H1 (cell line): ENCODE measurements around the gene CDH7. TPM values are rescaled to one million over a fixed set of nuclear protein-coding genes. Genes with fewer than 3 reads are reported as not detected.

Experiments
- CTCF ChIA-PET: fragments of 300-600 bp; sonication (Branson Sonifier 250); formaldehyde crosslinking; loops from one replicate; lab custom pipeline; 2021; ENCODE audit not compliant: partially characterized antibody; lab: Charles Lee
- POLR2A ChIA-PET: fragments of 300-600 bp; sonication (Branson Sonifier 250); formaldehyde crosslinking; loops from one replicate; lab custom pipeline; 2021; ENCODE audit warnings: inconsistent platforms; ENCODE audit not compliant: partially characterized antibody; lab: Charles Lee
- DNase-seq, 2 experiments: peaks; one replicate each; pipeline versions ENCODE4 v3.0.0 to v3.0.0-alpha.2; 2010 to 2022; ENCODE audit warnings: low spot score in 2 of 2, low read depth in 1 of 2, mixed read lengths in 1 of 2
- FAIRE-seq: peaks from 2 replicates; lab custom pipeline; 2011; peaks lifted over from hg19 to GRCh38; lab: Jason Lieb, UNC
- H2AFZ ChIP-seq: 2 replicates; pipeline ENCODE4 v1.8.1; 2012; ENCODE audit warnings: low read length, inconsistent platforms
- H2AK5ac ChIP-seq: 2 replicates; pipeline ENCODE4 v1.6.1; 2013; ENCODE audit warnings: low read depth, low read length
- H2BK120ac ChIP-seq: replicated peaks from 2 replicates; pipeline ENCODE3; 2013; ENCODE audit warnings: low read depth, low read length, inconsistent platforms
- H2BK12ac ChIP-seq: 2 replicates; pipeline ENCODE4 v1.6.1; 2013; ENCODE audit warnings: low read depth, low read length
- H2BK15ac ChIP-seq: 2 replicates; pipeline ENCODE4 v1.6.1; 2013; ENCODE audit warnings: low read length
- H2BK20ac ChIP-seq: 2 replicates; pipeline ENCODE4 v1.6.1; 2013; ENCODE audit warnings: low read length
- H2BK5ac ChIP-seq: 2 replicates; pipeline ENCODE4 v1.6.1; 2013; ENCODE audit warnings: low read depth, low read length
- H3K14ac ChIP-seq: 2 replicates; pipeline ENCODE4 v1.6.1; 2013; ENCODE audit warnings: inconsistent platforms; ENCODE audit not compliant: insufficient read length
- H3K18ac ChIP-seq: 2 replicates; pipeline ENCODE4 v1.6.1; 2013; ENCODE audit warnings: low read length; ENCODE audit errors: extremely low read depth
- H3K23ac ChIP-seq: 2 replicates; pipeline ENCODE4 v1.6.1; 2013; ENCODE audit warnings: inconsistent platforms; ENCODE audit not compliant: insufficient read length
- H3K23me2 ChIP-seq: 2 replicates; pipeline ENCODE4 v1.6.1; 2013; ENCODE audit warnings: low read depth, low read length
- H3K27ac ChIP-seq: 2 replicates; pipeline ENCODE4 v1.6.1; 2011; ENCODE audit warnings: low read depth, low read length, inconsistent platforms
- H3K27me3 ChIP-seq, 4 experiments: replicated peaks in 1 of 4; 1 replicate in 1 of 4; 2 replicates in 3 of 4; pipeline versions ENCODE4 v1.6.1 to v1.8.1; 2011 to 2013; ENCODE audit warnings: low read length in 3 of 4, mild to moderate bottlenecking in 3 of 4, inconsistent platforms in 2 of 4, mixed read lengths in 2 of 4, moderate library complexity in 1 of 4; ENCODE audit not compliant: control insufficient read depth in 3 of 4, insufficient read depth in 3 of 4; ENCODE audit errors: extremely low read depth in 1 of 4
- H3K36me3 ChIP-seq, 4 experiments: 2 replicates each; pipeline versions ENCODE4 v1.6.1 to v1.8.1; 2011 to 2013; ENCODE audit warnings: mild to moderate bottlenecking in 4 of 4, low read length in 3 of 4, moderate library complexity in 2 of 4, control low read depth in 1 of 4, inconsistent platforms in 1 of 4; ENCODE audit not compliant: insufficient read depth in 4 of 4, control insufficient read depth in 2 of 4
- H3K4ac ChIP-seq: replicated peaks from 2 replicates; pipeline ENCODE3; 2013; ENCODE audit warnings: low read length, low read depth, mixed read lengths, inconsistent platforms; ENCODE audit not compliant: insufficient read length
- H3K4me1 ChIP-seq, 4 experiments: replicated peaks in 1 of 4; 1 replicate in 1 of 4; 2 replicates in 3 of 4; pipeline versions ENCODE4 v1.6.1 to v1.8.1; 2011 to 2013; ENCODE audit warnings: low read length in 3 of 4, inconsistent platforms in 2 of 4, mixed read lengths in 1 of 4; ENCODE audit not compliant: insufficient read depth in 4 of 4, control insufficient read depth in 3 of 4
- H3K4me2 ChIP-seq, 2 experiments: 2 replicates each; pipeline versions ENCODE4 v1.6.1 to v1.8.1; 2011 to 2013; ENCODE audit warnings: low read depth in 2 of 2, low read length in 2 of 2, control low read depth in 1 of 2, inconsistent platforms in 1 of 2, mild to moderate bottlenecking in 1 of 2; ENCODE audit not compliant: insufficient read depth in 1 of 2
- H3K4me3 ChIP-seq, 4 experiments: fragments of 200-600, 300-600 bp in 1 of 4; sonication (generic), shearing (Covaris generic), sonication (Bioruptor Twin) in 1 of 4; 2 replicates each; pipeline versions ENCODE4 v1.5.1 to v1.8.1; 2011 to 2016; ENCODE audit warnings: low read length in 4 of 4, low read depth in 3 of 4, control low read depth in 2 of 4, inconsistent platforms in 2 of 4, mild to moderate bottlenecking in 2 of 4, mixed read lengths in 1 of 4, moderate library complexity in 1 of 4; ENCODE audit not compliant: insufficient read depth in 2 of 4; ENCODE audit errors: extremely low read depth in 1 of 4
- H3K56ac ChIP-seq: replicated peaks from 2 replicates; pipeline ENCODE3; 2013; ENCODE audit warnings: low read depth, mild to moderate bottlenecking, mixed read lengths, low read length, inconsistent platforms; ENCODE audit not compliant: insufficient read length
- H3K79me1 ChIP-seq: 2 replicates; pipeline ENCODE4 v1.6.1; 2013; ENCODE audit warnings: low read depth, low read length, control low read depth
- H3K79me2 ChIP-seq, 2 experiments: 2 replicates each; pipeline versions ENCODE4 v1.6.1 to v1.8.1; 2012 to 2013; ENCODE audit warnings: low read length in 2 of 2, mild to moderate bottlenecking in 2 of 2, inconsistent platforms in 1 of 2; ENCODE audit not compliant: insufficient read depth in 2 of 2, control insufficient read depth in 1 of 2
- H3K9ac ChIP-seq, 4 experiments: replicated peaks in 1 of 4; 1 replicate in 1 of 4; 2 replicates in 3 of 4; pipeline versions ENCODE4 v1.6.1 to v1.8.1; 2011 to 2013; ENCODE audit warnings: low read depth in 3 of 4, low read length in 3 of 4, control low read depth in 2 of 4, mild to moderate bottlenecking in 2 of 4, moderate library complexity in 2 of 4, inconsistent platforms in 1 of 4; ENCODE audit errors: extremely low read depth in 1 of 4
- H3K9me3 ChIP-seq, 2 experiments: 2 replicates each; pipeline versions ENCODE4 v1.6.1 to v1.8.1; 2012 to 2013; ENCODE audit warnings: mild to moderate bottlenecking in 2 of 2, moderate library complexity in 2 of 2, control low read depth in 1 of 2, inconsistent platforms in 1 of 2, low read depth in 1 of 2, low read length in 1 of 2, mixed read lengths in 1 of 2; ENCODE audit not compliant: insufficient read depth in 2 of 2
- H4K20me1 ChIP-seq, 2 experiments: replicated peaks in 1 of 2; 2 replicates each; pipeline versions ENCODE3 to v1.8.1; 2011 to 2013; ENCODE audit warnings: inconsistent platforms in 2 of 2, low read length in 2 of 2, mild to moderate bottlenecking in 1 of 2; ENCODE audit not compliant: insufficient read depth in 2 of 2, control insufficient read depth in 1 of 2
- H4K5ac ChIP-seq: 2 replicates; pipeline ENCODE4 v1.6.1; 2013; ENCODE audit warnings: low read length, low read depth, mixed read lengths, inconsistent platforms; ENCODE audit not compliant: insufficient read length
- H4K8ac ChIP-seq: 2 replicates; pipeline ENCODE4 v1.8.0; 2013; ENCODE audit warnings: mild to moderate bottlenecking, moderate library complexity, low read length, inconsistent platforms; ENCODE audit not compliant: insufficient read depth; ENCODE audit errors: extremely low read depth
- H4K91ac ChIP-seq: replicated peaks from 2 replicates; pipeline ENCODE3; 2013; ENCODE audit warnings: low read length, mixed read lengths, inconsistent platforms; ENCODE audit not compliant: insufficient read length
- RXRA ChIP-seq: IDR thresholded peaks from 2 replicates; pipeline ENCODE4 v1.6.1; 2011; ENCODE audit warnings: low read depth, mild to moderate bottlenecking, low read length, moderate library complexity; ENCODE audit not compliant: insufficient read depth
- WGBS, 2 experiments: shearing (Covaris generic) in 1 of 2; methylation state at CpG; one replicate each; pipeline versions ENCODE4 v1.1.6 to v1.1.7; 2013 to 2015; ENCODE audit warnings: low lambda C conversion rate in 2 of 2, mixed read lengths in 2 of 2, inconsistent platforms in 1 of 2, low coverage in 1 of 2, missing lambda C conversion rate in 1 of 2; ENCODE audit not compliant: insufficient replicate concordance in 2 of 2, insufficient coverage in 1 of 2, insufficient read length in 1 of 2; ENCODE audit errors: extremely low coverage in 1 of 2, missing lambda C conversion rate in 1 of 2; 5-methylcytosine and 5-hydroxymethylcytosine counted together
- polyA plus RNA-seq, 7 experiments: library from polyadenylated mRNA; depleted of rRNA in 3 of 7; stranded (reverse) in 5 of 7; unstranded in 2 of 7; fragments of >200 nt in 5 of 7; fragments of 200-250 nt in 2 of 7; gene quantifications; 1 replicate in 5 of 7; 2 replicates in 1 of 7; 4 replicates in 1 of 7; pipeline versions ENCODE4 v1.2.1 to v1.2.3, GENCODE V29; 2011 to 2013; ENCODE audit warnings: missing spikeins in 2 of 7, mixed read lengths in 2 of 7
- total RNA-seq: library from RNA; stranded (reverse); fragmentation: NEBNext Ultra II Directional; extraction: Animal tissue kit (Norgen Biotek cat#: 25700); gene quantifications from 2 replicates; pipeline ENCODE4 v1.2.1, GENCODE V29; 2021

Gene CDH7
- total and polyA plus RNA-seq, 2 of the 8 experiments (the other 6 are each of a cell fraction or from before 2014, with no cell fraction given) = 1.00 to 1.5 TPM

- Histone ChIP-seq H3K4ac (no peak overlapping the region), H3K56ac (no peak overlapping the region), H4K20me1 (no peaks in the 10 kb centered on the region), H2BK12ac (no peak overlapping the region), H3K18ac (no peak overlapping the region), H3K23ac (no peak overlapping the region), H3K4me1 (peaks cover 0 to 9% (median 3%) of the 10 kb centered on the region in 4 experiments; a peak in 4 of 7 replicates), H3K23me2 (peaks cover 11% of the 10 kb centered on the region; the same call in 1 of the 2 replicates), H3K27me3 (peaks cover 9 to 28% (median 14%) of the 10 kb centered on the region in 4 experiments), H4K8ac (no peak overlapping the region), H3K9ac (no peak overlapping the region), H2BK15ac (no peak overlapping the region), H4K5ac (no peak overlapping the region), H3K79me1 (no peaks in the 10 kb centered on the region), H2BK5ac (no peak overlapping the region), H3K4me2 (no peak overlapping the region), H3K27ac (no peak overlapping the region), H3K9me3 (no peaks in the 10 kb centered on the region), H3K36me3 (no peaks in the 10 kb centered on the region), H2AFZ (no peak overlapping the region), H3K79me2 (no peaks in the 10 kb centered on the region), H4K91ac (no peak overlapping the region), H3K4me3 (no peak overlapping the region), H2BK120ac (no peak overlapping the region), H2AK5ac (no peak overlapping the region), H3K14ac (no peak overlapping the region), H2BK20ac (no peak overlapping the region)
- CTCF ChIA-PET = interaction anchor here (0.6 to 2.7 kb wide), 25 partner anchors 8 to 672 kb away, joined by 3 to 19 read pairs (median 4); no protein-coding TSS in a partner anchor
- 86% methylated on average over 5 of the region's 5 CpGs; no CpG with 5 or more reads in 1 of the 2 experiments for WGBS, 2 experiments
- no peak for DNase-seq
- FAIRE-seq = no peak
- POLR2A ChIA-PET = no interaction called here
- TF ChIP-seq RXRA = no peak
Measured at GRCh38 chr18:65752625-65753325, 2.0 kb downstream of the CDH7 start.
